Stimulated activated CD4-positive, alpha-beta T cell treated with anti-CD3 and anti-CD28 coated beads, TNF-alpha, amount 100 ng/mL, for 48 hours (primary cell): Measurements from ENCODE around the gene AKT2.
"Not testable (repeated sequence)": the region's sequence is repeated elsewhere in the genome, so short reads cannot be mapped to it uniquely, and the experiment has no call there.

ENCODE experiments used
- DNase-seq, 3 donors: peaks; one replicate each; pipeline ENCODE4 v3.0.0-alpha.2; 2020; ENCODE audit warnings: low read depth in 3 of 3

The AKT2 gene

GRCh38 chr19:40219029-40219428 is 66.1 kb downstream of the AKT2 start:
- not testable (repeated sequence) for DNase-seq

GRCh38 chr19:40217934-40218890 is 66.9 kb downstream of the AKT2 start, which contains the start of gene TTC9B:
TTC9B (minus strand) TSS chr19:40218384; CDS start chr19:40218381, 3 bp downstream.
- DNase-seq = no peak

- no peak for DNase-seq
Observed at GRCh38 chr19:40217027-40217810, 67.9 kb downstream of the AKT2 start.

GRCh38 chr19:40216777-40217026 is 68.4 kb downstream of the AKT2 start:
- DNase-seq = no peak

GRCh38 chr19:40216013-40216776 is 69.0 kb downstream of the AKT2 start:
- DNase-seq = no peak

GRCh38 chr19:40214936-40215335 is 70.2 kb downstream of the AKT2 start:
- no peak for DNase-seq

GRCh38 chr19:40213882-40214570 is 71.1 kb downstream of the AKT2 start:
- DNase-seq = no peak

- DNase-seq = no peak
Observed at GRCh38 chr19:40213251-40213829, 71.8 kb downstream of the AKT2 start.

- no peak for DNase-seq
Observed at GRCh38 chr19:40210889-40211288, 74.3 kb downstream of the AKT2 start.

- no peak for DNase-seq
Observed at GRCh38 chr19:40208602-40209001, 76.5 kb downstream of the AKT2 start.

GRCh38 chr19:40205760-40206159 is 79.4 kb downstream of the AKT2 start:
- no peak for DNase-seq

- no peak for DNase-seq
Observed at GRCh38 chr19:40204381-40204780, 80.8 kb downstream of the AKT2 start.

GRCh38 chr19:40200341-40201099 is 84.6 kb downstream of the AKT2 start:
- no peak for DNase-seq

- DNase-seq = no peak
Observed at GRCh38 chr19:40198272-40198990, 86.7 kb downstream of the AKT2 start.

GRCh38 chr19:40193587-40193849 is 91.6 kb downstream of the AKT2 start:
- no peak for DNase-seq

- no peak for DNase-seq
Observed at GRCh38 chr19:40192758-40193586, 92.2 kb downstream of the AKT2 start.

- no peak for DNase-seq
Observed at GRCh38 chr19:40191836-40192646, 93.1 kb downstream of the AKT2 start.
